K562 (cell line): ENCODE results near the gene ALK. TPM values are rescaled to one million over a fixed set of nuclear protein-coding genes. Genes with fewer than 3 reads are reported as not detected.

Source experiments
- ATAC-seq: fragments of 200-7000 bp; cut with Tn5 transposase; 3 replicates; pipeline ENCODE4 v1.9.1; 2020; ENCODE audit warnings: moderate library complexity
- BruUV-seq: library from RNA; stranded (reverse); fragments of 400-500 nt; replicated peaks from 2 replicates; lab custom pipeline; 2021; lab: Mats Ljungman, UMichigan
- CTCF ChIA-PET: fragments of 300-600 bp; formaldehyde crosslinking; extraction: SDS; loops from one replicate; lab custom pipeline; 2021; ENCODE audit warnings: low intra/inter-chr PET ratio; lab: Yijun Ruan, JAX
- POLR2A ChIA-PET: fragments of 300-600, 350-650 bp; sonication (Branson Sonifier 250); formaldehyde crosslinking; extraction: SDS; loops from one replicate; lab custom pipeline; 2021; ENCODE audit warnings: antibody characterized with exemption, inconsistent platforms; lab: Yijun Ruan, JAX
- DNase-seq, 4 experiments: peaks; one replicate each; pipeline versions ENCODE4 v3.0.0 to v3.0.0-alpha.2; 2011 to 2018; ENCODE audit warnings: low spot score in 3 of 4, mixed read lengths in 3 of 4; ENCODE audit errors: extremely low read depth in 1 of 4
- FAIRE-seq: peaks from 2 replicates; lab custom pipeline; 2011; peaks lifted over from hg19 to GRCh38; lab: Jason Lieb, UNC
- H2AFZ ChIP-seq: 2 replicates; pipeline ENCODE4 v1.6.0; 2011; ENCODE audit warnings: low read depth, low read length, control low read depth, inconsistent platforms
- H3K27ac ChIP-seq: fragments of 200-600 bp; 3 replicates; pipeline ENCODE4 v1.8.0; 2011; ENCODE audit warnings: low read depth, mild to moderate bottlenecking, control low read depth, inconsistent platforms, low read length, moderate library complexity, mixed read lengths; ENCODE audit errors: extremely low read depth
- H3K27me3 ChIP-seq, 2 experiments: fragments of 300-600 bp in 1 of 2; 2 replicates in 1 of 2; 3 replicates in 1 of 2; pipeline versions ENCODE4 v1.6.0 to v1.8.0; 2011; ENCODE audit warnings: inconsistent platforms in 2 of 2, low read length in 2 of 2, mild to moderate bottlenecking in 1 of 2, mixed read lengths in 1 of 2, moderate library complexity in 1 of 2; ENCODE audit not compliant: control insufficient read depth in 2 of 2, insufficient read depth in 2 of 2
- H3K36me3 ChIP-seq: fragments of 300-600 bp; 3 replicates; pipeline ENCODE4 v1.8.0; 2011; ENCODE audit warnings: mild to moderate bottlenecking, low read length, inconsistent platforms; ENCODE audit not compliant: control insufficient read depth, insufficient read depth
- H3K4me1 ChIP-seq, 2 experiments: fragments of 200-600 bp in 1 of 2; replicated peaks in 1 of 2; 2 replicates in 1 of 2; 3 replicates in 1 of 2; pipeline versions ENCODE4 v1.5.1 to v1.8.0; 2011; ENCODE audit warnings: inconsistent platforms in 2 of 2, low read length in 2 of 2, mild to moderate bottlenecking in 1 of 2, mixed read lengths in 1 of 2, moderate library complexity in 1 of 2; ENCODE audit not compliant: control insufficient read depth in 2 of 2, insufficient read depth in 2 of 2
- H3K4me2 ChIP-seq: 2 replicates; pipeline ENCODE4 v1.6.1; 2011; ENCODE audit warnings: low read length, control low read depth, inconsistent platforms, mixed read lengths; ENCODE audit not compliant: insufficient read depth
- H3K4me3 ChIP-seq: fragments of 200-600 bp; sonication (generic), shearing (Covaris generic); 2 replicates; pipeline ENCODE4 v1.5.1; 2016; ENCODE audit warnings: control low read depth, inconsistent platforms
- H3K79me2 ChIP-seq: fragments of 200-600 bp; 3 replicates; pipeline ENCODE4 v1.8.0; 2011; ENCODE audit warnings: low read length, inconsistent platforms; ENCODE audit not compliant: control insufficient read depth, insufficient read depth
- H3K9ac ChIP-seq, 2 experiments: 2 replicates each; pipeline versions ENCODE4 v1.6.0 to v1.6.1; 2011; ENCODE audit warnings: low read depth in 2 of 2, low read length in 2 of 2, control low read depth in 1 of 2, inconsistent platforms in 1 of 2, mild to moderate bottlenecking in 1 of 2, mixed read lengths in 1 of 2; ENCODE audit not compliant: insufficient read depth in 1 of 2
- H3K9me1 ChIP-seq: one replicate; pipeline ENCODE4 v1.6.0; 2011; ENCODE audit warnings: inconsistent platforms, mild to moderate bottlenecking, low read length, moderate library complexity; ENCODE audit not compliant: control insufficient read depth, insufficient read depth
- H3K9me3 ChIP-seq: replicated peaks from 2 replicates; pipeline ENCODE4 v1.5.1; 2011; ENCODE audit warnings: low read depth, low read length, inconsistent platforms; ENCODE audit not compliant: control insufficient read depth, insufficient read depth
- H4K20me1 ChIP-seq: replicated peaks from 2 replicates; pipeline ENCODE4 v1.6.1; 2011; ENCODE audit warnings: low read length, inconsistent platforms, mixed read lengths; ENCODE audit not compliant: control insufficient read depth, insufficient read depth
- ATF3 ChIP-seq, 2 experiments: fragments of 450-650 bp in 1 of 2; sonication (generic) in 1 of 2; formaldehyde crosslinking in 1 of 2; IDR thresholded peaks in 1 of 2; conservative IDR thresholded peaks in 1 of 2; 2 replicates each; pipeline versions ENCODE4 v1.6.1 to v1.8.1; 2016 to 2023; ENCODE audit warnings: mild to moderate bottlenecking in 2 of 2, moderate library complexity in 2 of 2, inconsistent platforms in 1 of 2, missing genetic modification reagents in 1 of 2
- CC2D1A ChIP-seq: fragments of 450-650 bp; IDR thresholded peaks from 2 replicates; pipeline ENCODE4 v1.6.1; 2017; ENCODE audit warnings: mild to moderate bottlenecking
- CTBP1 ChIP-seq: fragments of 450-650 bp; IDR thresholded peaks from 2 replicates; pipeline ENCODE4 v1.6.1; 2016; ENCODE audit warnings: borderline replicate concordance
- EGR1 ChIP-seq: fragments of 450-650 bp; conservative IDR thresholded peaks from 2 replicates; pipeline ENCODE4 v1.6.1; 2017; ENCODE audit warnings: mild to moderate bottlenecking
- FOXA1 ChIP-seq: fragments of 450-650 bp; IDR thresholded peaks from 2 replicates; pipeline ENCODE4 v1.6.1; 2016; ENCODE audit warnings: mild to moderate bottlenecking, borderline replicate concordance
- GATAD2A ChIP-seq: fragments of 450-650 bp; IDR thresholded peaks from 2 replicates; pipeline ENCODE4 v1.6.1; 2017
- MYC ChIP-seq, 2 experiments: fragments of 250-450 bp in 1 of 2; sonication (Bioruptor Pico) in 1 of 2; IDR thresholded peaks; 2 replicates each; pipeline versions ENCODE4 v1.5.1 to v1.6.1; 2012 to 2021; ENCODE audit warnings: low read depth in 2 of 2, borderline replicate concordance in 1 of 2, improper control_type of control experiment in 1 of 2, low read length in 1 of 2, mild to moderate bottlenecking in 1 of 2, moderate library complexity in 1 of 2
- NCOA6 ChIP-seq: fragments of 450-650 bp; IDR thresholded peaks from 2 replicates; pipeline ENCODE4 v1.6.1; 2017; ENCODE audit warnings: mild to moderate bottlenecking
- NR2F6 ChIP-seq: fragments of 450-650 bp; formaldehyde crosslinking; IDR thresholded peaks from 2 replicates; pipeline ENCODE4 v1.4.0; 2020; ENCODE audit warnings: mild to moderate bottlenecking
- POLR2B ChIP-seq: fragments of 450-650 bp; IDR thresholded peaks from 2 replicates; pipeline ENCODE4 v1.6.1; 2018; ENCODE audit warnings: low read depth; ENCODE audit not compliant: partially characterized antibody
- PRMT5 ChIP-seq: sonication (generic); formaldehyde crosslinking; IDR thresholded peaks from 2 replicates; pipeline ENCODE4 v1.5.0; 2020; ENCODE audit warnings: missing genetic modification reagents
- SMC3 ChIP-seq: conservative IDR thresholded peaks from 2 replicates; pipeline ENCODE4 v1.6.1; 2011; ENCODE audit warnings: low read depth, low read length, improper control_type of control experiment; ENCODE audit not compliant: insufficient read depth
- ZBED1 ChIP-seq: IDR thresholded peaks from 2 replicates; pipeline ENCODE4 v1.6.1; 2014
- ZC3H8 ChIP-seq: fragments of 450-650 bp; IDR thresholded peaks from 2 replicates; pipeline ENCODE4 v1.6.1; 2017
- ZFP30 ChIP-seq: fragments of 250-450 bp; sonication (Bioruptor Pico); IDR thresholded peaks from 2 replicates; pipeline ENCODE4 v1.8.0; 2022; ENCODE audit warnings: moderate library complexity, mild to moderate bottlenecking, inconsistent platforms, borderline replicate concordance
- ZNF224 ChIP-seq: sonication (generic); formaldehyde crosslinking; IDR thresholded peaks from 2 replicates; pipeline ENCODE4 v1.8.0; 2022; ENCODE audit warnings: mild to moderate bottlenecking, missing genetic modification reagents
- ZNF830 ChIP-seq: fragments of 250-450 bp; sonication (Bioruptor Pico); IDR thresholded peaks from 2 replicates; pipeline ENCODE4 v1.5.0; 2021; ENCODE audit warnings: mild to moderate bottlenecking
- WGBS: fragments of 100-300 bp; shearing (Covaris generic); methylation state at CpG from one replicate; pipeline ENCODE4 v1.1.6; 2016; ENCODE audit warnings: low coverage, mixed read lengths; ENCODE audit not compliant: insufficient coverage; ENCODE audit errors: missing lambda C conversion rate; 5-methylcytosine and 5-hydroxymethylcytosine counted together
- in situ Hi-C: fragments of 300-500 bp; cut with MboI; formaldehyde crosslinking; loops from 4 replicates; pipeline ENCODE4 v1.15.0; 2018; ENCODE audit warnings: inconsistent platforms, mixed read lengths
- intact Hi-C: fragments of 100-400 bp; cut with micrococcal nuclease; formaldehyde crosslinking; loops from 2 replicates; pipeline ENCODE4 v1.14.2; 2022
- polyA plus RNA-seq, 8 experiments: library from polyadenylated mRNA; depleted of rRNA in 4 of 8; stranded (reverse) in 5 of 8; unstranded in 3 of 8; fragments of >200 nt; fragmentation: Nextera tagmentation in 2 of 8; fragmentation: Illumina TruSeq in 1 of 8; extraction: Ambion mirVana in 2 of 8; extraction: Trizol in 1 of 8; gene quantifications; 2 replicates each; pipeline versions ENCODE4 v1.2.1 to v1.2.3, GENCODE V29; 2011 to 2014; ENCODE audit warnings: inconsistent platforms in 1 of 8, missing spikeins in 1 of 8
- total RNA-seq, 7 experiments: library from RNA; depleted of rRNA in 6 of 7; stranded (reverse); fragments of >200 nt in 6 of 7; fragmentation: Illumina TruSeq in 2 of 7; extraction: Trizol in 2 of 7; gene quantifications; 2 replicates each; pipeline versions ENCODE4 v1.2.1 to v1.2.3, GENCODE V29; 2011 to 2021; ENCODE audit warnings: low replicate concordance in 1 of 7
- TF ChIP-seq, protein P1 (sequence below): fragments of 250-450 bp; sonication (Bioruptor Pico); IDR thresholded peaks from 2 replicates; pipeline ENCODE4 v1.4.0; 2020; ENCODE audit warnings: mild to moderate bottlenecking, moderate library complexity
- TF ChIP-seq, protein P2 (sequence below): fragments of 450-650 bp; formaldehyde crosslinking; IDR thresholded peaks from 2 replicates; pipeline ENCODE4 v1.4.0; 2020; ENCODE audit warnings: mild to moderate bottlenecking, mixed read lengths

Gene ALK
- total and polyA plus RNA-seq, 9 of the 15 experiments (the other 6 are each of a cell fraction or from before 2014, with no cell fraction given): not detected

DNA sequence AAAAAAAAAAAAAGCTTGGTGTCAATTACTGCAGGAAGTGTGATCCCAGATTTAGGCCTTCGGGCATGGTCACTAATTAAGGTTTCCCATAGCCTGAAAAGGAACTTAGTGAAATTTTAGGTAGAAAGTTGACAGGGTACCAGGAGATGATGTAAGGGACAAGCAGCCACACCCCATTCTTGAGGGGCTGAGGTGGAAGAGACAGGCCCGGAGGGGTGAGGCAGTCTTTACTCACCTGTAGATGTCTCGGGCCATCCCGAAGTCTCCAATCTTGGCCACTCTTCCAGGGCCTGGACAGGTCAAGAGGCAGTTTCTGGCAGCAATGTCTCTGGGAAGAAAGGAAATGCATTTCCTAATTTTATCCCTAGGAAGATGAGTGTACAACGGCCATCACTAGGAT, 711.8 kb downstream of the ALK start:
- 0 out of 2 replicates have a peak, but pooled peaks cover 2% of the 10 kb centered on the region for H4K20me1 ChIP-seq
- H3K79me2 ChIP-seq: no peaks in the 10 kb centered on the region
- DNase-seq: no peak
- BruUV-seq: no TSS peak
- no peak overlapping the region for H3K4me2 ChIP-seq
- ChIA-PET POLR2A (interaction anchor here (0.6 to 0.7 kb wide), 2 partner anchors 154 to 254 kb away, joined by 3 read pairs; no protein-coding TSS in a partner anchor), CTCF (no interaction called here)
- TF ChIP-seq ATF3 (IDR thresholded peaks at IDR 0.05): no peak
- no peak for TF ChIP-seq ATF3 (CRISPR knock-in tag; conservative IDR thresholded peaks at IDR 0.05)
- no peak for TF ChIP-seq ZC3H8
- TF ChIP-seq, protein P1, sequence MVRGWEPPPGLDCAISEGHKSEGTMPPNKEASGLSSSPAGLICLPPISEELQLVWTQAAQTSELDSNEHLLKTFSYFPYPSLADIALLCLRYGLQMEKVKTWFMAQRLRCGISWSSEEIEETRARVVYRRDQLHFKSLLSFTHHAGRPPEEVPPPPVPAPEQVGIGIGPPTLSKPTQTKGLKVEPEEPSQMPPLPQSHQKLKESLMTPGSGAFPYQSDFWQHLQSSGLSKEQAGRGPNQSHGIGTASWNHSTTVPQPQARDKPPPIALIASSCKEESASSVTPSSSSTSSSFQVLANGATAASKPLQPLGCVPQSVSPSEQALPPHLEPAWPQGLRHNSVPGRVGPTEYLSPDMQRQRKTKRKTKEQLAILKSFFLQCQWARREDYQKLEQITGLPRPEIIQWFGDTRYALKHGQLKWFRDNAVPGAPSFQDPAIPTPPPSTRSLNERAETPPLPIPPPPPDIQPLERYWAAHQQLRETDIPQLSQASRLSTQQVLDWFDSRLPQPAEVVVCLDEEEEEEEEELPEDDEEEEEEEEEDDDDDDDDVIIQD (CRISPR knock-in tag): no peak
- TF ChIP-seq ZFP30 (CRISPR knock-in tag): no peak
- no peak for TF ChIP-seq GATAD2A
- no peak for TF ChIP-seq EGR1
- no peak for TF ChIP-seq CTBP1
- TF ChIP-seq NR2F6: no peak
- TF ChIP-seq ZBED1: no peak
- TF ChIP-seq, protein P2, sequence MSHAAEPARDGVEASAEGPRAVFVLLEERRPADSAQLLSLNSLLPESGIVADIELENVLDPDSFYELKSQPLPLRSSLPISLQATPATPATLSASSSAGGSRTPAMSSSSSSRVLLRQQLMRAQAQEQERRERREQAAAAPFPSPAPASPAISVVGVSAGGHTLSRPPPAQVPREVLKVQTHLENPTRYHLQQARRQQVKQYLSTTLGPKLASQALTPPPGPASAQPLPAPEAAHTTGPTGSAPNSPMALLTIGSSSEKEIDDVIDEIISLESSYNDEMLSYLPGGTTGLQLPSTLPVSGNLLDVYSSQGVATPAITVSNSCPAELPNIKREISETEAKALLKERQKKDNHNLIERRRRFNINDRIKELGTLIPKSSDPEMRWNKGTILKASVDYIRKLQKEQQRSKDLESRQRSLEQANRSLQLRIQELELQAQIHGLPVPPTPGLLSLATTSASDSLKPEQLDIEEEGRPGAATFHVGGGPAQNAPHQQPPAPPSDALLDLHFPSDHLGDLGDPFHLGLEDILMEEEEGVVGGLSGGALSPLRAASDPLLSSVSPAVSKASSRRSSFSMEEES (CRISPR knock-in tag): no peak
- TF ChIP-seq SMC3: no peak
- TF ChIP-seq NCOA6: no peak
- no peak for TF ChIP-seq ZNF830 (CRISPR knock-in tag)
- no peak for TF ChIP-seq CC2D1A
- no peak for TF ChIP-seq FOXA1
- no peak for TF ChIP-seq PRMT5 (CRISPR knock-in tag)
- TF ChIP-seq ZNF224 (CRISPR knock-in tag): no peak
- TF ChIP-seq POLR2B: no peak
- TF ChIP-seq MYC (IDR thresholded peaks at IDR 0.05; ENCODE audit: low read depth, low read length): no peak
- TF ChIP-seq MYC (CRISPR knock-in tag; IDR thresholded peaks at IDR 0.05; ENCODE audit: borderline replicate concordance, low read depth): no peak
- H3K36me3 ChIP-seq: no peaks in the 10 kb centered on the region
- in situ Hi-C loops (loop anchor here (10.0 kb wide), 1 partner anchor 375 kb away; no protein-coding TSS in a partner anchor), intact Hi-C loops (no loop called here)
- no peaks in the 10 kb centered on the region for H3K9me1 ChIP-seq
- H3K27ac ChIP-seq: no peak overlapping the region
- no peak for FAIRE-seq
- no peak overlapping the region for H3K4me3 ChIP-seq
- no peak for ATAC-seq
- H3K9ac ChIP-seq: no peak overlapping the region
- H3K4me1 ChIP-seq: no peaks in the 10 kb centered on the region
- WGBS: 3% methylated on average over 5 of the region's 5 CpGs
- H3K27me3 ChIP-seq: peaks cover 0 to 23% of the 10 kb centered on the region in 2 experiments; a peak in 3 of 5 replicates
- no peak overlapping the region for H2AFZ ChIP-seq
- H3K9me3 ChIP-seq: no peaks in the 10 kb centered on the region
